PC-9 (cell line): ENCODE measurements around the gene MUC5AC. TPM values are rescaled to one million over a fixed set of nuclear protein-coding genes. Genes with fewer than 3 reads are reported as not detected.

Experiments used
- BruUV-seq: library from RNA; stranded (reverse); fragments of 400-500 nt; replicated peaks from 2 replicates; lab custom pipeline; 2021; lab: Mats Ljungman, UMichigan
- CTCF ChIA-PET: fragments of 300-600 bp; sonication (Branson Sonifier 250); formaldehyde crosslinking; loops from one replicate; lab custom pipeline; 2022; ENCODE audit warnings: antibody characterized with exemption; lab: Charles Lee
- POLR2A ChIA-PET: fragments of 300-600 bp; sonication (Branson Sonifier 250); formaldehyde crosslinking; loops from one replicate; lab custom pipeline; 2022; ENCODE audit warnings: antibody characterized with exemption; ENCODE audit not compliant: unreplicated experiment; lab: Charles Lee
- DNase-seq, 2 experiments: peaks; one replicate each; pipeline versions ENCODE4 v3.0.0 to v3.0.0-alpha.2; 2015 to 2022; ENCODE audit warnings: mixed read lengths in 1 of 2
- H2AFZ ChIP-seq: fragments of 200-600 bp; sonication (generic); 2 replicates; pipeline ENCODE4 v1.8.1; 2017; ENCODE audit warnings: antibody characterized with exemption
- H3F3A ChIP-seq: fragments of 200-600 bp; sonication (generic); 2 replicates; pipeline ENCODE4 v1.8.1; 2017; ENCODE audit warnings: antibody characterized with exemption, mild to moderate bottlenecking, low read depth; ENCODE audit not compliant: insufficient read depth
- H3K27ac ChIP-seq: fragments of 200-600 bp; sonication (generic); 2 replicates; pipeline ENCODE4 v1.6.1; 2016; ENCODE audit warnings: mixed run types
- H3K27me3 ChIP-seq: fragments of 200-600 bp; sonication (generic); 2 replicates; pipeline ENCODE4 v1.6.1; 2016; ENCODE audit warnings: low read depth, mixed run types; ENCODE audit not compliant: insufficient read depth
- H3K36me3 ChIP-seq: fragments of 200-600 bp; sonication (generic); 2 replicates; pipeline ENCODE4 v1.6.1; 2016; ENCODE audit warnings: low read depth, mixed run types
- H3K4me1 ChIP-seq: fragments of 200-600 bp; sonication (generic); replicated peaks from 2 replicates; pipeline ENCODE4 v1.6.1; 2016; ENCODE audit warnings: mixed run types; ENCODE audit not compliant: insufficient read depth
- H3K4me2 ChIP-seq: fragments of 200-600 bp; sonication (generic); 2 replicates; pipeline ENCODE4 v1.6.1; 2017; ENCODE audit warnings: mixed run types
- H3K4me3 ChIP-seq: fragments of 200-600 bp; sonication (generic); 2 replicates; pipeline ENCODE4 v1.6.1; 2016; ENCODE audit warnings: mixed run types
- H3K79me2 ChIP-seq: fragments of 200-600 bp; sonication (generic); 2 replicates; pipeline ENCODE4 v1.6.1; 2017; ENCODE audit warnings: low read depth, mixed run types
- H3K9me2 ChIP-seq: fragments of 200-600 bp; sonication (generic); 2 replicates; pipeline ENCODE4 v1.8.1; 2017; ENCODE audit warnings: mild to moderate bottlenecking; ENCODE audit not compliant: insufficient read depth
- H3K9me3 ChIP-seq: fragments of 200-600 bp; sonication (generic); 2 replicates; pipeline ENCODE4 v1.8.1; 2016; ENCODE audit warnings: low read depth; ENCODE audit not compliant: insufficient read depth
- H4K20me1 ChIP-seq: fragments of 200-600 bp; sonication (generic); 2 replicates; pipeline ENCODE4 v1.8.1; 2017; ENCODE audit not compliant: insufficient read depth
- EZH2 ChIP-seq: fragments of 200-600 bp; sonication (generic); IDR thresholded peaks from 2 replicates; pipeline ENCODE4 v1.8.0; 2017; ENCODE audit warnings: antibody characterized with exemption, low read depth
- intact Hi-C: fragments of 100-400 bp; cut with micrococcal nuclease; formaldehyde crosslinking; loops from one replicate; pipeline ENCODE4 v1.10.0; 2022; ENCODE audit not compliant: unreplicated experiment
- total RNA-seq: library from RNA; stranded (reverse); gene quantifications from 2 replicates; pipeline ENCODE4 v1.2.3, GENCODE V29; 2021
- TF ChIP-seq, protein P1 (sequence below): fragments of 200-600 bp; sonication (generic); conservative IDR thresholded peaks from 2 replicates; pipeline ENCODE4 v1.6.1; 2017; ENCODE audit warnings: mixed run types, antibody characterized with exemption, mild to moderate bottlenecking, moderate library complexity

The MUC5AC gene
- total RNA-seq, 1 experiment from 2014 or later, result 0.09 TPM

DNA sequence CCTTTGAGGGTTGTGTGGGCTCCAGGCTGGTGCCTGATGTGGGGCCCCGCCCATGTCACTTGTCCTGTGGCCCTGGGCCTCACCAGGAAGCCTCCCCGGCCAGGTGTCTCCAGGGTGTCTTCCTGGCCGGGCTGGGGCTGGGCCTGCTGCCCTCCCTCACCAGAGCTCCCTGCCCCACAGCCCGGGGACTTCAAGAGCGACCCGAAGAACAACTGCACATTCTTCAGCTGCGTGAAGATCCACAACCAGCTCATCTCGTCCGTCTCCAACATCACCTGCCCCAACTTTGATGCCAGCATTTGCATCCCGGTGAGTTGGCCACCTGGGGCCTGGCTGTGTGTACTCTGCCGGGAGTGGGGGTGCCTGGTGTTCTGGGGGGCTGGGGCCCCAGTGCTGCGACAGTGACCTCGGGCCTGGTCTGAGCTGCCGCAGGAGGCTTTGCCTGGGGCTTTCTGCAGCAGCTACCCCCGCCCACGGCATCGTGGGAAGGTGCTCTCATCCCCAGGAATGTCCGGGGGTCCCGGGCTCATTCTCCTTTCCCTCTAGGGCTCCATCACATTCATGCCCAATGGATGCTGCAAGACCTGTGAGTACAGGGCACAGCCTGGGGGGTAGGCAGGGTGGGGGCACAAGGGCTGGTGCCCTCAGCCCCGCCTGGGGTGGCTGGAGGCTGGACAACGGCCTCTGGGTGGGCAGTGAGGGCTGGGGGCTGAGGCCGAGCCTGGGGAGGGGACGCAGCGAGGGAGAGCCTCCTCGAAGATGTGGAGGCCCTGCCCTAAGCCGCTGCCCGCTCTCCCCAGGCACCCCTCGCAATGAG, 48.4 kb upstream of the MUC5AC start:
- CTCF ChIA-PET, result interaction anchor here (0.7 kb wide), 1 partner anchor 151 kb away, joined by 3 read pairs; no protein-coding TSS in a partner anchor
- H3F3A ChIP-seq, result peaks cover 9% of the 10 kb centered on the region; the same call in 1 of the 2 replicates
- DNase-seq, result no peak
- H4K20me1 ChIP-seq, result no peaks in the 10 kb centered on the region
- intact Hi-C loops, result no loop called here
- H3K9me3 ChIP-seq, result no peaks in the 10 kb centered on the region
- no peaks in the 10 kb centered on the region for H3K4me1 ChIP-seq
- 0 out of 2 replicates have a peak, but pooled peaks cover 7% of the 10 kb centered on the region for H3K27me3 ChIP-seq
- no peaks in the 10 kb centered on the region for H3K36me3 ChIP-seq
- POLR2A ChIA-PET, result no interaction called here
- H2AFZ ChIP-seq, result no peak overlapping the region
- H3K27ac ChIP-seq, result no peak overlapping the region
- H3K79me2 ChIP-seq, result no peaks in the 10 kb centered on the region
- no peak for TF ChIP-seq EZH2
- TF ChIP-seq, protein P1, sequence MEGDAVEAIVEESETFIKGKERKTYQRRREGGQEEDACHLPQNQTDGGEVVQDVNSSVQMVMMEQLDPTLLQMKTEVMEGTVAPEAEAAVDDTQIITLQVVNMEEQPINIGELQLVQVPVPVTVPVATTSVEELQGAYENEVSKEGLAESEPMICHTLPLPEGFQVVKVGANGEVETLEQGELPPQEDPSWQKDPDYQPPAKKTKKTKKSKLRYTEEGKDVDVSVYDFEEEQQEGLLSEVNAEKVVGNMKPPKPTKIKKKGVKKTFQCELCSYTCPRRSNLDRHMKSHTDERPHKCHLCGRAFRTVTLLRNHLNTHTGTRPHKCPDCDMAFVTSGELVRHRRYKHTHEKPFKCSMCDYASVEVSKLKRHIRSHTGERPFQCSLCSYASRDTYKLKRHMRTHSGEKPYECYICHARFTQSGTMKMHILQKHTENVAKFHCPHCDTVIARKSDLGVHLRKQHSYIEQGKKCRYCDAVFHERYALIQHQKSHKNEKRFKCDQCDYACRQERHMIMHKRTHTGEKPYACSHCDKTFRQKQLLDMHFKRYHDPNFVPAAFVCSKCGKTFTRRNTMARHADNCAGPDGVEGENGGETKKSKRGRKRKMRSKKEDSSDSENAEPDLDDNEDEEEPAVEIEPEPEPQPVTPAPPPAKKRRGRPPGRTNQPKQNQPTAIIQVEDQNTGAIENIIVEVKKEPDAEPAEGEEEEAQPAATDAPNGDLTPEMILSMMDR, result no peak
- H3K4me3 ChIP-seq, result no peak overlapping the region
- no TSS peak for BruUV-seq
- H3K9me2 ChIP-seq, result no peaks in the 10 kb centered on the region
- no peak overlapping the region for H3K4me2 ChIP-seq

DNA sequence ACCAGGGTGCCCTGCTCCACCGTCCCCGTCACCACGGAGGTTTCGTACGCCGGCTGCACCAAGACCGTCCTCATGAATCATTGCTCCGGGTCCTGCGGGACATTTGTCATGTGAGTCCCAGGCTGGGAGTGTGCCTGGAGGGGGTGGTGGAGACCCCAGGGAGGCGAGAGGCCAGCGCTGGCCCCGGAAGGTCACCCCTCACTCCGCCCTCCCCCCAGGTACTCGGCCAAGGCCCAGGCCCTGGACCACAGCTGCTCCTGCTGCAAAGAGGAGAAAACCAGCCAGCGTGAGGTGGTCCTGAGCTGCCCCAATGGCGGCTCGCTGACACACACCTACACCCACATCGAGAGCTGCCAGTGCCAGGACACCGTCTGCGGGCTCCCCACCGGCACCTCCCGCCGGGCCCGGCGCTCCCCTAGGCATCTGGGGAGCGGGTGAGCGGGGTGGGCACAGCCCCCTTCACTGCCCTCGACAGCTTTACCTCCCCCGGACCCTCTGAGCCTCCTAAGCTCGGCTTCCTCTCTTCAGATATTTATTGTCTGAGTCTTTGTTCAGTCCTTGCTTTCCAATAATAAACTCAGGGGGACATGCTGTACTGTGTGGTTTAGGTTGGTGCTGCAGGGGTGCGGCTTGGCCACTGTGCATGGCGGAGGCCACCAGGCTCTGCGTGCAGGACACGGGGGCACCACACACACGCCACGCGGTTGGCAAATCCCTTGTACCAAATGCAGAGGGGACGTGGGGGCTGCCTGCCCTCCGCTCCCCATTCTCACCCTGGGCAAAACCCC, 47.6 kb upstream of the MUC5AC start:
- Histone ChIP-seq H3K4me2 (no peak overlapping the region), H3K27me3 (0 out of 2 replicates have a peak, but pooled peaks cover 7% of the 10 kb centered on the region), H3K9me2 (no peaks in the 10 kb centered on the region), H4K20me1 (no peaks in the 10 kb centered on the region), H3K4me3 (no peak overlapping the region), H3K36me3 (no peaks in the 10 kb centered on the region), H3K4me1 (no peaks in the 10 kb centered on the region), H3K27ac (no peak overlapping the region), H3K79me2 (no peaks in the 10 kb centered on the region), H3K9me3 (no peaks in the 10 kb centered on the region), H3F3A (peaks cover 11% of the 10 kb centered on the region; the same call in 1 of the 2 replicates), H2AFZ (no peak overlapping the region)
- intact Hi-C loops, result loop anchor here (5.0 to 10.0 kb wide), 4 partner anchors 42 to 407 kb away; no protein-coding TSS in a partner anchor
- BruUV-seq, result no TSS peak
- ChIA-PET POLR2A (no interaction called here), CTCF (no interaction called here)
- TF ChIP-seq EZH2, result no peak
- TF ChIP-seq, protein P1, result no peak
- no peak for DNase-seq

DNA sequence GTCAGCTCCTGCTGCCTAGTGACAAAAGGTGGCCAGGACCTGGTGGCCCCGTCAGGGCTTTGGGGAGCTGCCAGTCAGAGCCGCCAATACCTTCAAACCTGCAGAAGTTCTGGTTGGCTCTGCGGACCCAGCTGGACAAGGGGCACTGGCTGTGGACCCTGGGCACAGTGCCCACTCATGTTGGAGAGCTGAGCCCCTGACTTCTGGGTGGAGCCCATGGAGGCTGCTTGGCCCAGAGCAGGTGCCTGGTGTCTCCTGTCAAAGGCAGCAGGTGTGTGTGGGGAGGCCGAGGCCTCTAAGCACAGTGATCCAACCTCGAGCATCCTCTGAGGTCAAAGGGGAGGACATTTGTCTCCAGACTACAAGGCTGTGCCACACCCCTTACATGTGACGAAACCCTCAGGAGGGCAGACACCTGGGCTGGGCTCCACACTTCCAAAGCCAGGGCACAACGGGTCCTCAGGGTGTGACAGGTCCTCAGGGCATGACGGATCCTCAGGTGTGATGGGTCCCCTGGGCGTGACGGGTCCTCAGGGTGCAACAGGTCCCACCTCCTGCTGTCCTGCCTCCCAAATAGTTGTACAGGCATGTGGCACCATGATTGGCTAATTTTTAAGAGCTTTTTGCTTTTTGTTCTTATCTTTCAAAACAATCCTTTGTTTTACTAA, 46.1 kb upstream of the MUC5AC start:
- H3K27ac ChIP-seq, result no peak overlapping the region
- no peaks in the 10 kb centered on the region for H4K20me1 ChIP-seq
- H3K4me3 ChIP-seq, result no peak overlapping the region
- no peak for DNase-seq
- no peak overlapping the region for H2AFZ ChIP-seq
- H3F3A ChIP-seq, result peaks cover 11% of the 10 kb centered on the region; the same call in 1 of the 2 replicates
- no TSS peak for BruUV-seq
- H3K9me3 ChIP-seq, result no peaks in the 10 kb centered on the region
- intact Hi-C loops, result loop anchor here (5.0 to 10.0 kb wide), 4 partner anchors 41 to 406 kb away; no protein-coding TSS in a partner anchor
- H3K4me1 ChIP-seq, result no peaks in the 10 kb centered on the region
- TF ChIP-seq, protein P1, result no peak
- no peak for TF ChIP-seq EZH2
- no peak overlapping the region for H3K4me2 ChIP-seq
- H3K36me3 ChIP-seq, result no peaks in the 10 kb centered on the region
- POLR2A ChIA-PET, result no interaction called here
- H3K9me2 ChIP-seq, result no peaks in the 10 kb centered on the region
- 0 out of 2 replicates have a peak, but pooled peaks cover 7% of the 10 kb centered on the region for H3K27me3 ChIP-seq
- H3K79me2 ChIP-seq, result no peaks in the 10 kb centered on the region
- CTCF ChIA-PET, result no interaction called here
